Effector CD8-positive, alpha-beta T cell (primary cell): ENCODE measurements around the gene ACR.
"Not testable (repeated sequence)": the region's sequence is repeated elsewhere in the genome, so short reads cannot be mapped to it uniquely, and the experiment has no call there.

Source experiments
- DNase-seq: peaks from one replicate; lab custom pipeline; 2025; lab: John Stamatoyannopoulos, UW

The ACR gene

DNA sequence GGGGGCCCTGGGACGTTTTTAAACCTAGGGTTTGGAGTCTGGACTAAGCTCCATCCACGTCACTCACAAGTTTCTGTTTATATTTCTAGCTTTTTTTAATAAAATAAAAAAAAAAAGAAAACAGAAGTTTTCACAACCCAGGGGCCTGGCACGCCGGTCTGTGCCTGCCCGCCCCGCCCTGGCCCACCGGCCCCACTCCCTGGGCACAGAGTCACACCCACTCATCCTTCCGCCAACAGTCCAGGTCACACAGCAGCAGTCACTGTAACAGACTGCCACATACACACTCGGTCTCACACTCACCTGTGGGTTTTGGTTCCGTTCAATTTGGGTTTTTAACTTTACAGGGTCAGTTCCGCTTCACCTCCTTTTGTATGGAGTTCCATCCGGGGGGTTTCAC, 5.3 kb upstream of the ACR start:
- no peak for DNase-seq

DNA sequence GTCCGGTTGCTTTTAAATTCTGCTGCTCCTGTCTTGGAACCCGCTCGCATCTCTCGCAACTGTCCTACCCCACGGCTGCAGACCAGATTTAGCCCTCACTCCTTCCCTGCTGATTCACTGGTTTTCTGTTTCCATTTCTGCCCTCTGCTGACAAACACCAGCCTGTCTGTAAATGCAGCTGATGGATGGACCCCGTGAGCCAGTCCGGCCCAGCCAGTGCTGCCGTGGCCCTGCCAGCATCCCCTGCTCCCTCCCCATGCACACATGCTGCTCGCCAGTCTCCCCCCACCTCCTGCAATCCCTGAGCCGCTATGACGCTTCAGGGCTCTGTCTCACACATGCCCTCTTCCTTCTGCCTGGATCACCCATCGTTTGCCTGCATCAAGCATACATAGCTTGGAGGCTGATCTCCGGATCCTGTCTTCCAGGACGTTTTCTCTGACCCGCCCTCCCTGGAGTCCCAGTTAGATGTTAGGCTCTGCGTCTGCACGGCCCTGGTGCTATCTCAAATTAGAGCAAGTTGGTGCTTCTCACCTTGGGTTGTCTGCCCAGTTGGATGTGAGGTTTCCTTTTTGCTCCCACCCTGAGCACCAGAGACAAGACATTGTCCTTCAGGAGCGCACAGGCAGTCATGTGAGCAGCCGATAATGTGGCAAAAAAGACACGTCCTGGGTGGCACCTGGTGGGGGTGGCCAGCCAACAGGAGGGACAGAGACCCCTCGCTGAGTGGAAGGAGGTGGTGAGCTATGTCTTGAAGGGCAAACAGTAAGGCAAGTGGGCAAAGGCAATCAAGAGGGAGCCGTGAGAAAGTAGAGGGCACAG, 4.3 kb upstream of the ACR start:
- DNase-seq, result no peak

DNA sequence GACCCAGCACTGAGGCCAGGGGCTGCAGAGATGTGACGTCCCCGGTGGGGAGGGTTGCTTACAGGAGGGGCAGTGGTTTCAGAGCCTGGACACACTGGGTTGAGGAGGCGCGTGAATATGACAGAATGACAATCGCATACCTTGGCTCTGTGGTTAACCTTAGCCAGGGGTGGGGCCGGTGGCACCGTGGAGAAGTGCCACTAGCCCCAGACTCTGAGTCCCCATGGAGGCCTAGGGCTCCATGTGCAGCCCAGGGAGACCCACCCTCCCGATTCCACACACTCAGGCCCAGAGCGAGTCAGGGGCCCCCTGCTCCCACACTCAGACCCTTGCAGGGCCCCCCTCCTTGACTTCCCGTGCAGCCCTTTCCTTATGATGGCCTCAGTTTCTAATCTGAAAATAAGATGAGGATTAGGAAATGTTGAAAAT, 3.6 kb upstream of the ACR start:
- DNase-seq, result no peak

DNA sequence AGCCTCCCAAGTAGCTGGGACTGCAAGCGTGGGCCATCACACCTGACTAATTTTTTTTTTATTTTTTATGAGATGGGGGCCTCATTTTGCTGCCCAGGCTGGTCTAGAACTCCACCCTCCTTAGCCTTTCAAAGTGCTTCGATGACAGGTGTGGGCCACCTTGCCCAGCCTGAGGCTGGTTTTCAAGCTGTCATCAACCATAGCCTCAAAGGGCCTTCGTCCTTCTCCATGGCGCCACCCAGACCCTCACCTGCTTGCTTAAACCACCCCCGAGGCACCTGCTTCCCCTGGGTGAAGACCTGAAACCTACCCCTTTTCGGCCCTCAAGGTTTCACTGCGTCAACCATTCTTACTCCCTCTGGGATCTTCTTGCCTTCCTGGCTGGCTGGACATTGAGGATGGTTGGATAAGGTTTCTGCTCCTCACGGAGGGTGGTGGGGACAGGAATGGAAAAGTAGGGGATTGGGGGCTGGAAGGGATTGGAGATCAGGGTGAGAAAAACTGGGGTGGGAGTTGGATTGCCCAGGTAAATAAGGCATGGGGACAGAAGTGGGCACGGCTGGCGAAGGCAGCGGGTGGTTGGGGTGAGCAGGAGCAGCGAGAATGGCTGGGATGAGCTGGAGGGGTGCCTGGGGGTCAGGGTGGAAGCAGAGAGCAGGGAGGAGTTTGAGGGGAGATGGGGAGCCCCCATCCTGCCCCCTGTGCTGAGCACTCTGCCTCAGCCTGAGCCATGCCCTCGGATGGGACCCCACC, 2.8 kb upstream of the ACR start:
- no peak for DNase-seq

DNA sequence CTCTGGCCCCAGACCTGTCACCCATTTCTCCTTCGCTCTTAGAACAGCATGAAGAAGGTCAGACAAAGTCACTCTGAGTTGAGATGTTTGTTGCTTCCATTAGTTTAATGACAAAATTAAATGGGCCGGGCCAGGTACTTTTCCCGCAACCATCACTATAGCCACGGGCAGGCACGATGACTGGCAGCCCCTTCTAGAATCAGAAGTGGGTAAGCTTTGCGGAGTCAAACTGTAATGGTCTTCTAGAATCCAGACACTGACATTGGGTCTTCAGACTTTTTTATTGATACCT, 2.3 kb upstream of the ACR start:
- no peak for DNase-seq

DNA sequence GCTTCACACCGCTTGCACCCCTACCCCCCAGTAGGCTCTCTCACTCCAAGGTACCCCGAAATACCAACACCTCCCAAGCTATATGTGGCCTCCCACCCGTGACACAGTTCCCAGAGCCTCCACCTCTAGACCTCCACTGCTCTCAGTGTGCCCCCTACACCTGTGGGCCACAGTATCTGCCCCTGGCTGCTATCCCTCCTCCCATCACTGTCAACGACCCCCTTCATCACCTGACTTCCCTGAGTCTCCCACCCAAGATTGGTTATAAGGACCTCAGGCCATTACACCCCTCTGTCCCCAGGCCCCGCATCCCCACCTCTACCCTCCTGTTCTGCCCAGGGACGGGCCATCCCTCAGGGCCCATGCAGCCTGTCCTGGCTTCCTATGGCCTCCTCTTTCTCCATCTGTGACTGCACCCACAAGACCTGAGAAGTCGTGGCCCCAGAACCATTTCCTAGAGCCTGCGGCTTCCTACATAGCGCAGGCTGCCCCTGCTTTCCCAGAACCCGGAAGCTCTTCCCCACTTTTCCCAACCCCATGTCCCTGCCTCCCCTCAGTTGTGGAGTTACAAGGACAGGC, 734 bp downstream of the ACR start:
- no peak for DNase-seq

DNA sequence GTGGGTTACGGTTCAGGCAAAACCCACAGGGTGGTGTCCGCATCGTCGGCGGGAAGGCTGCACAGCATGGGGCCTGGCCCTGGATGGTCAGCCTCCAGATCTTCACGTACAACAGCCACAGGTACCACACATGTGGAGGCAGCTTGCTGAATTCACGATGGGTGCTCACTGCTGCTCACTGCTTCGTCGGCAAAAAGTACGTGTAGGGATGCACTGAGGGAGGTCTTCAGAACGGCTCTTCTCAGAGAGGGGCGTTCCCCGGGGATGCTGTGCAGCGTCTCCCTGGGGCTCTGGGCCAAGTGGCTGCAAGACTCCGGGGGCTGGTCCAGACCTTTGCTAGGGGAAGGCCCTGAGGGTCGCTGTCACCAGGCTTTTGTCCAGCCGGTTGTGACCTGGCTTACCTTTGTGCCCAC, 1.3 kb downstream of the ACR start:
- DNase-seq, result no peak

DNA sequence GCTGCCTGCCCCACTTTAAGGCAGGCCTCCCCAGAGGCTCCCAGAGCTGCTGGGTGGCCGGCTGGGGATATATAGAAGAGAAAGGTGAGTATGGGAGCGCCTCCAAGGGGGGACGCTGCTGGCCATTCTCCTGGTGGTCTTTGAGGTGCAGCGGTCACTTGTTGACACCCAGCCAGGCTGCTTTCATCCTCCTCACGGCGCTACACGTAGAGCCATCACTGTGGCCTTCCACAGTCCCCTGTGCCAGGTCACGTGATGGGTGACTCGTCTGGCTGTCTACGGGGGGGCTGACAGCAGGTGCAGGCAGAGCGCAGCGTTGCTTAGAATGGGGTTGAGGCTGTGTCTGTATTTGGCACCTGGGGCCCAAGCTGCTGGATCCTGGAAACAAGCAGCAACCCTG, 1.9 kb downstream of the ACR start:
- DNase-seq, result no peak

DNA sequence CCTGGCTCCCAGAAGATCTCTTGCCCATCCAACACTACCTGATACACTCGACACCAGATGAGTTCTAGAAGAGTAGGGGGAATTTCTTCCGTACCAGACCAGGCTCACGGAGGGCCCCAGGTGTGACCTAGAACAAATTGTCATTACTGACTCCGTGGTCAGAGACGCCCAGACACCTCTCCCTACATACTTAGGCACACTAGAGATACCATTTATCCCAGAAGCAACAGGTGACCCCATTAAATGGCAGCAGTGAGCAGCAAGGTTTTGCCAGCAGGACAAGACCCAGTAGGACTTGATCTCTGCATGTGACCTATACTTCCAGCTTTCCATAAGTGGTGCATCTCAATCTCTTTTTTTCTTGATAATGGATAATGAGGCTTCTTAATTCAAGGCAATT, 2.7 kb downstream of the ACR start:
- not testable (repeated sequence) for DNase-seq

DNA sequence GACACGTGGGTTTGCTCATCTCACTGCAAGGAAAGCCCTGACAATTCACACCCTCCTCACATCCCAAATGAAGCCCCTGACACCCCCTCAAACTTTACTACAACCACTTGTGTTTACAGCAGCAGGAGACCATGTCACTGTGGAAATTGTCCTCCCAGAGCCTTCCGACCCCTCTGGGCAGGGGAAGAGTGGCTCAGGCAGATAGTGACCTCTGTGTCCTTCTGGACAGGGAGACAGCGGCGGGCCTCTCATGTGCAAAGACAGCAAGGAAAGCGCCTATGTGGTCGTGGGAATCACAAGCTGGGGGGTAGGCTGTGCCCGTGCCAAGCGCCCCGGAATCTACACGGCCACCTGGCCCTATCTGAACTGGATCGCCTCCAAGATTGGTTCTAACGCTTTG, 6.4 kb downstream of the ACR start:
- not testable (repeated sequence) for DNase-seq

DNA sequence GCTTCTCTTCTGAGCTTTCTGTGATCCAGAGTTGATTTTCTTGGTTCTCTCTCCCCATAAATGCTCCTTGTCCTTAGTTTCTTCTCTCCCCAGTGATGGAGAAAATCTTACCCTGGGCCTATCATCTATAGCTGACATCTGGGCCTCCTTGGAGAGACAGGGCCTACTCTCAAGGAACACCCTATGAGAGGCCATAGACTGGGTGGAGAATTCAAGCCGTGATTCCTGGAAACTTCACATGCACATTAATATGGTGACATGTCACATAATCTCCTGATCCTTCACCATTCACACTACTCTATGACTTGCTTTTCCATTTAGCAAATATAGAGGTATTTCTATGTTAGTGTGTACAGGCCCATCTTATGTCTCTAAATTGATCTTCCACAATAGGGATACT, 9.5 kb downstream of the ACR start:
- DNase-seq, result not testable (repeated sequence)

DNA sequence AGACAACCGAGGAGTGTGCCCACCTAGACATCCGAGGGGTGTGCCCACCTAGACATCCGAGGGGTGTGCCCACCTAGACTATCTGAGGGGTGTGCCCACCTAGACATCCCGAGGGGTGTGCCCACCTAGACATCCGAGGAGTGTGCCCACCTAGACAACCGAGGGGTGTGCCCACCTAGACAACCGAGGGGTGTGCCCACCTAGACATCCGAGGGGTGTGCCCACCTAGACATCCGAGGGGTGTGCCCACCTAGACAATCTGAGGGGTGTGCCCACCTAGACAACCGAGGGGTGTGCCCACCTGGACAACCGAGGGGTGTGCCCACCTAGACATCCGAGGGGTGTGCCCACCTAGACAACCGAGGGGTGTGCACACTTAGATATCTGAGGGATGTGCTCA, 10.6 kb downstream of the ACR start:
- DNase-seq, result not testable (repeated sequence)

DNA sequence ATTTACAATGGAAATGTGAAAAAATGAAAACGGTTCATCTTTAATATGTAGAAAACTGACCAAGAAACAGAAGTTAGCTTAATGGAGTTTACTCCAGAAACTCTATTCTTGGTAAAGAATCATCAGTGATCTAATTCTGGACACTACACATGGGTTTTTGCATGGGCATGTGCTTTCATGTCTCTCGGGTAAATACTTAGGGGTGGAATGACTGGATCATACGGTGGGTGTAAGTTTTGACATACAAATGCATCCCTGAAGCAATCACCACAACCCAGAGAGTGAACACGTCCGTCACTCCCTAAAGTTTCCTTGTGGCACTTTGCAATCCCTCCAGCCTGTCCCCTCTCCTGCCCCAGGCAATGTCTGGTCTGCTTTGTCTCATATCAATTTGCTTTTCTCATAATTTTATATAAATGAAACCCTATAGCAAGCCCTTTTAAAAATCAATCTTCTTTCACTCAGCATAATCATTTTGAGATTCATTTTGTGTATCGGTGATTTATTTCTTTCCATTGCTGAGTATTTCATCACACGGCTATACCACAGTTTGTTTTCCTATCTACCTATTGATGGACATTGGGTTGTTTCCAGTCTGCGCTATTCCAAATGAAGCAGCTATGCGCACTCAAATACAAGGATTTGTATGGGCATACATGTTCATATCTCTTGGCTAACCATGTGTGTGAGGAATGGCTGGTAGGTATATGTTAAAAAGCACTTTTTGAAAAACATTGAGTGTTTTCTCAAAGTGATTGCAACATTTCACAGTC, 11.5 kb downstream of the ACR start:
- DNase-seq, result not testable (repeated sequence)

DNA sequence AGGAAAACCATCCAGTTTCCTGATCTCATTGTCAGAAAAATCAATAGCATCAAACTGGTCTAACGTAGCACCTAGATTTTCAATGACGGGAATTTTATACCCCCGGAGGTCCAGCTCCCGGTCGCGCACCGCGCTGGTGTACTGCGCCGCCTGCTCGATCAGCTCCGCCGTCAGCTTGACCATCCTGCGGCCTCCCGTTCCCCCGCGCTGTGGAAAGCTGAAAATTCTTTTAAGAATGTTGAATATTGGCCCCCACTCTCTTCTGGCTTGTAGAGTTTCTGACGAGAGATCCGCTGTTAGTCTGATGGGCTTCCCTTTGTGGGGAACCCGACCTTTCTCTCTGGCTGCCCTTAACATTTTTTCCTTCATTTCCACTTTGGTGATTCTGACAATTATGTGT, 17.2 kb downstream of the ACR start:
- DNase-seq, result not testable (repeated sequence)

DNA sequence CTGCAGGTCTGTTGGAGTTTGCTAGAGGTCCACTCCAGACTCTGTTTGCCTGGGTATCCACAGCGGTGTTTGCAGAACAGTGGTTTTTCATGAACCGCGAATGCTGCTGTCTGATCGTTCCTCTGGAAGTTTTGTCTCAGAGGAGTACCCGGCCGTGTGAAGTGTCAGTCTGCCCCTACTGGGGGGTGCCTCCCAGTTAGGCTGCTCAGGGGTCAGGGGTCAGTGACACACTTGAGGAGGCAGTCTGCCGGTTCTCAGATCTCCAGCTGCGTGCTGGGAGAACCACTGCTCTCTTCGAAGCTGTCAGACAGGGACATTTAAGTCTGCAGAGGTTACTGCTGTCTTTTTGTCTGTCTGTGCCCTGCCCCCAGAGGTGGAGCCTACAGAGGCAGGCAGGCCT, 18.4 kb downstream of the ACR start:
- DNase-seq, result not testable (repeated sequence)

DNA sequence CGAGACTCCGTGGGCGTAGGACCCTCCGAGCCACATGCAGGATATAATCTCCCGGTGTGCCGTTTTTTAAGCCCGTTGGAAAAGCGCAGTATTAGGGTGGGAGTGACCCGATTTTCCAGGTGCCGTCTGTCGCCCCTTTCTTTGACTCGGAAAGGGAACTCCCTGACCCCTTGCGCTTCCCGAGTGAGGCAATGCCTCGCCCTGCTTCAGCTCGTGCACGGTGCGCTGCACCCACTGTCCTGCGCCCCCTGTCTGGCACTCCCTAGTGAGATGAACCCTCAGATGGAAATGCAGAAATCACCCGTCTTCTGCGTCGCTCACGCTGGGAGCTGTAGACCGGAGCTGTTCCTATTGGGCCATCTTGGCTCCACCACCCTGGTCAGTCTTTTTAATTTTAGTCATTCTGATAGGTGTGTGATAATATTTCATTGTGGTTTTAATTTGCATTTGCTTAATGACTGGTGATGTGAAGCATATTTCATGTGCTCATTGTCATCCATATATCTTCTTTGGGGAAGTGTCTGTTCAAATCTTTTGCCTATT, 19.0 kb downstream of the ACR start:
- peak; percentile 49 for DNase-seq

DNA sequence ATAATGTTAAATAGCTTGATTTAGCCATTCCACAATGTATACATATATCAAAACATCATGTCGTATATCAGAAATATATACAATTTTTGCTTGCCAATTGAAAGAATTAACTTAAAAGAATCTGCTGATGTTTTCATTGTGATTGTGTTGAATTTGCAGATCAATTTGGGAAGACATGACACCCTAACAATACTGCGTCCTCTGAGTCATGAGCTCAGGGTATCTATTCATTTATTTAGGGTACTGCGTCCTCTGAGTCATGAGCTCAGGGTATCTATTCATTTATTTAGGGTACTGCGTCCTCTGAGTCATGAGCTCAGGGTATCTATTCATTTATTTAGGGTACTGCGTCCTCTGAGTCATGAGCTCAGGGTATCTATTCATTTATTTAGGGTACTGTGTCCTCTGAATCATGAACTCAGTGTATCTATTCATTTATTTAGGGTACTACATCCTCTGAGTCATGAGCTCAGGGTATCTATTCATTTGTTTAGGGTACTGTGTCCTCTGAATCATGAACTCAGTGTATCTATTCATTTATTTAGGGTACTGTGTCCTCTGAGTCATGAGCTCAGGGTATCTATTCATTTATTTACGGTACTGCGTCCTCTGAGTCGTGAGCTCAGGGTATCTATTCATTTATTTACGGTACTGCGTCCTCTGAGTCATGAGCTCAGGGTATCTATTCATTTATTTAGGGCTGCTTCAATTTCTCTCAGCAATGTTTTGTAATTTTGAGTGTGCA, 21.8 kb downstream of the ACR start:
- DNase-seq, result not testable (repeated sequence)

DNA sequence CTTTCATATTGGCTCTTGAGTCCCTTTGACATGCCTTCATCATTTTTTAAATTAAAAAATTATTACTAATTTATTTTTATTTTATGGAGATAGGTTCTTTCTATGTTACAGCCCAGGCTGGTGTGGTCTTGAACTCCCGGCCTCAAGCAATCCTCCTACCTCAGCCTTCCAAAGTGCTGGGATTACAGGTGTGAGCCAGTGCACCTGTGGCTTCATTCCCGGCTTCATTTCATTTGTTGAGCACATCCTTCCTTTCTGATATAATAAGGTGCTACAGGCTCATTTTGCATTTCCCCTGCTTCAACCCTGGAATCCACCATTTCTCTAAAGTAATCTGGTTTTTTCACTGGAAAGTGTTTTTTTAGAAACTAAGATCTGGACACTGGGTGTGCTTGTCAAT, 23.8 kb downstream of the ACR start:
- DNase-seq, result not testable (repeated sequence)

DNA sequence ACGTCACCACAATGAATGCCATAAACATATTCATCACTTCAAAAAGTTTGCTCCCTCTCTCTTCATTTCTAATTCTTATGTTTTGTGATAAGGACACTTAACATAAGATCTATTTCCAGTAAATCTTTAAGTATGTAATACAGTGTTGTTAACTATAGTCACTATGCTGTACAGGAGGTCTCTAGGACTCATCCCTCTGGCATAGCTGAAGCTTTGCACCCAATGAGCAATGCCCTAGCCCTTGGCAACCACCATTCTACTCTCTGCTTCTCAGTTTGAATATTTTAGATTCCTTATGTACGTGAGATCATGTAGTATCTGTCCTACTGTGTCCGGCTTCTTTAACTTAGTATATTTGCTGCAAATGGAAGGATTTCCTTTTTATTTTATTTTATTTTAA, 26.3 kb downstream of the ACR start:
- DNase-seq, result not testable (repeated sequence)

DNA sequence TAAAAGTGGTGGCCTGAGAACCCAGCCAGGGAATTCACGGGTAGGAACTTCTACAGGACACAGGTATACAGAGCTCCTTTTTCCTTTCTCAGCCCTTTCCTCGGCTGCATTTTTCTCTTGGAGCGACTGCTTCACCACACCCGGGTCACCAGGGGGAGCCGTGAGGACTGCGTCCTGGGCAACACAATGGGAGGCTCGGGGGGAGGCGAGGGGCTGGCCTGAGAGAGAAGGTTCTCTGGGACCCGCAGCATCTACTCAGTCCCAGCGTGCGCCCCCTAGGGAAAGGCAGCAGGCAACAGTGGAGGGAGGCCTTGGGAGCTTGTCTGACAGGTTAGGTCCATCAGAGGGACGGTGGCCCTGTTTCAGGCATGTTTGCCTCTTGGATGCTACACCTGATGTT, 37.1 kb downstream of the ACR start:
- not testable (repeated sequence) for DNase-seq

DNA sequence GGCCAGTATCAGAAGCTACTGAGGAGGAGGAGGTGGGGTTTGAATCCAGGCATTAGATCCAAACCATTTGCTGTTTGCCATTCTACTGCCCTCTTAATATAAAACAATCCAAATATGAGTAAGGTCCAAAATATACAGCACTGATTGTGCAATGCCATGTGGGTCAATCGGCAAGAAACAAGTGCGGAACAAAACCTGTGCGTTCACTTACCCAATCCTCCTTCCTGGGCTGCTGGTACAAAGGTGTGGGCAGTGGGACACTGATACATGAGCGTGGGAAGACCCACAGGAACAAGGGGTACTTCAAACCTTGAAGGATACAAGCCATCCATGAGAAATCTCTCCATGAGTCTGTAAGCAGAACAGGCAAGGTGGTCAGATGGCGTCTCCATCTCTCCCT, 39.6 kb downstream of the ACR start:
- not testable (repeated sequence) for DNase-seq
